ENCODE data around the gene PLSCR5. TPM values are rescaled to one million over a fixed set of nuclear protein-coding genes. Genes with fewer than 3 reads are reported as not detected.

Gene PLSCR5
- total RNA-seq, 1 donor: not detected

- H3K4me3 ChIP-seq (ENCODE audit: low read depth, low read length): peak overlapping the region; percentile 89
- DNase-seq (ENCODE audit: low read depth): peak; percentile 55
- no peak for TF ChIP-seq CTCF (IDR thresholded peaks at IDR 0.05; ENCODE audit: insufficient read depth, low read depth, low read length)
Observed at GRCh38 chr3:146543461-146544001, 61.6 kb downstream of the PLSCR5 start.

DNA sequence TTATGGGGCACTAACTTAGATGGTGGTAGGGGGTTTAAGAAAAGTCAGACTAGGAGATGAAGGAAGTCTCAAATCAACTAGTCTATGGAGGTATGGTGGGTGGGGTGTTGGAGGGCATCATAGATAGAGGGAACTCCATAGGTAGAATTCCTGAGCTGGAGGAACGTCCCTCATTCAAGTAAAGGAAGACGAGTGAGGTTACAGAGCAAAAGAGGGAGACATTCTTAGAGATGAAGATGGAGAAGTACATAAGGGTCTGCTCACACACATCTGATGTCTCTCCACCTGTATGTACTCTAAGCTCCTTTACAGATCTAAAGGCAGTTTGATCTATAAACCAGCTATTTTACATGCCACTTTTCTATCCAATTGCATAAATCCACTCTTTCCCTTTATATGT lies 62.2 kb downstream of the PLSCR5 start:
- TF ChIP-seq CTCF (IDR thresholded peaks at IDR 0.05; ENCODE audit: insufficient read depth, low read depth, low read length): no peak
- no peak for DNase-seq (ENCODE audit: low read depth)

DNA sequence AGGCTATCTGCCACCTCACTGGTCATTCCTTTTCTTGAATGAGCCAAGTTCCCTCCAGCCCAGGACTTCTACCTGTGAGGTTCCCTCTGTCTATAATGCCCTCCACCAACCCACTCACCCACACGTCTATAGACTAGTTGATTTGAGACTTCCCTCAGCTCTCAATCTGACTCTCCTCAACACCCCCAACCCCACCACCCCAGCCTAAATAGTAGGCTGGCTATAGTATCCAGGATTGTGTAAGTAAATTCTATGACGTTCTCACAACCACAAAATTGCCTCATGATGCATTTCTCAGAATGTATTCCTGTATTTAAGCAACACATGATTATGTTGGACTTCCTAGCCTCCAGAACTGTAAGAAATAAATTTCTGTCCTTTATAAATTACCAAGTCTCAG lies 63.0 kb downstream of the PLSCR5 start:
- TF ChIP-seq CTCF (IDR thresholded peaks at IDR 0.05; ENCODE audit: insufficient read depth, low read depth, low read length): no peak
- peak; percentile 86 for DNase-seq (ENCODE audit: low read depth)
- H3K4me3 ChIP-seq (ENCODE audit: low read depth, low read length): peak overlapping the region; percentile 89

More for the DNA sequence above, 62.2 kb downstream of the PLSCR5 start:
- H3K4me3 ChIP-seq (ENCODE audit: low read depth, low read length): peak overlapping the region; percentile 89

- no peak for TF ChIP-seq CTCF (IDR thresholded peaks at IDR 0.05; ENCODE audit: insufficient read depth, low read depth, low read length)
- no peak for DNase-seq (ENCODE audit: low read depth)
- no peak overlapping the region for H3K4me3 ChIP-seq (ENCODE audit: low read depth, low read length)
Observed at GRCh38 chr3:146540978-146541377, 64.2 kb downstream of the PLSCR5 start.

- H3K4me3 ChIP-seq (ENCODE audit: low read depth, low read length): no peak overlapping the region
- no peak for DNase-seq (ENCODE audit: low read depth)
- no peak for TF ChIP-seq CTCF (IDR thresholded peaks at IDR 0.05; ENCODE audit: insufficient read depth, low read depth, low read length)
Observed at GRCh38 chr3:146540236-146540635, 64.9 kb downstream of the PLSCR5 start.

DNA sequence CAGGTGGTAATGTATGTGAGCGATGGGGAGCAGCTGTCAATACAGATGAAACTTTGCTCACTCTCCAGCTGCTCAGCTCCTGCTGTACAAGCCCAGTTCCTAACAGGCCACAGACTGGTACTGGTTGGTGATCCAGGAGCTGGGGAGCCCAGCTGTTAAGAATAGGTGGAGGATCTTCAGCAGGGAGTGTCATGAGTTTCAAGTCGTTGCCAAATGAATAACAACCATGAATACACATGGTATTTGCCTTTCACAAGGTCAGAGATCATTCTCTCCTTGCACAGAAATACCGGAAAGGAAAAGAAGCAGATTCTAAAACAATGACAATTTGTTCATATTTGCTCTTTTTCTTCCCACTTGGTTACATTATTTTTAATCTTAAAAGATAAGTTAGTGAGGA lies 65.8 kb downstream of the PLSCR5 start:
- no peak overlapping the region for H3K4me3 ChIP-seq (ENCODE audit: low read depth, low read length)
- no peak for TF ChIP-seq CTCF (IDR thresholded peaks at IDR 0.05; ENCODE audit: insufficient read depth, low read depth, low read length)
- peak; percentile 63 for DNase-seq (ENCODE audit: low read depth)

DNA sequence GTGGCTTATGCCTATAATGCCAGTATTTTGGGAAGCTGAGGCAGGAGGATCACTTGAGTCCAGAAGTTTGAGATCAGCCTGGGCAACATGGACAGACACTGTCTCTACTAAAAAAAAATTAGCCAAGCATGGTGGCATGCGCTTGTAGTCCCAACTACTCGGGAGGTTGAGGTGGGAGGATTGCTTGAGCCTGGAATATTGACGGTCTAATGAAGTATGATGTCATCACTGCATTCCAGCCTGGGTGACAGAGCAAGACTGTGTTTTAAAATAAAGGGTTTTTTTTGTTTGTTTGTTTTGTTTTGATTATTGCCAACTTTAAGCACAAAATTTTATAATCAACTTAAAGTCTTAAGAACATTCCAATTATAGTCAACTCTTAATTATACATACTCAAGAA lies 67.5 kb downstream of the PLSCR5 start:
- no peak overlapping the region for H3K4me3 ChIP-seq (ENCODE audit: low read depth, low read length)
- peak; percentile 37 for DNase-seq (ENCODE audit: low read depth)
- TF ChIP-seq CTCF (IDR thresholded peaks at IDR 0.05; ENCODE audit: insufficient read depth, low read depth, low read length): no peak
